GM12801 (cell line): ENCODE results near the gene HOXC5.

Source experiments
- TF ChIP-seq, protein P1 (sequence below): IDR thresholded peaks from one replicate; pipeline ENCODE4 v1.5.1; 2011; ENCODE audit warnings: control low read depth; ENCODE audit not compliant: insufficient read length; ENCODE audit errors: extremely low read depth

The HOXC5 gene

DNA sequence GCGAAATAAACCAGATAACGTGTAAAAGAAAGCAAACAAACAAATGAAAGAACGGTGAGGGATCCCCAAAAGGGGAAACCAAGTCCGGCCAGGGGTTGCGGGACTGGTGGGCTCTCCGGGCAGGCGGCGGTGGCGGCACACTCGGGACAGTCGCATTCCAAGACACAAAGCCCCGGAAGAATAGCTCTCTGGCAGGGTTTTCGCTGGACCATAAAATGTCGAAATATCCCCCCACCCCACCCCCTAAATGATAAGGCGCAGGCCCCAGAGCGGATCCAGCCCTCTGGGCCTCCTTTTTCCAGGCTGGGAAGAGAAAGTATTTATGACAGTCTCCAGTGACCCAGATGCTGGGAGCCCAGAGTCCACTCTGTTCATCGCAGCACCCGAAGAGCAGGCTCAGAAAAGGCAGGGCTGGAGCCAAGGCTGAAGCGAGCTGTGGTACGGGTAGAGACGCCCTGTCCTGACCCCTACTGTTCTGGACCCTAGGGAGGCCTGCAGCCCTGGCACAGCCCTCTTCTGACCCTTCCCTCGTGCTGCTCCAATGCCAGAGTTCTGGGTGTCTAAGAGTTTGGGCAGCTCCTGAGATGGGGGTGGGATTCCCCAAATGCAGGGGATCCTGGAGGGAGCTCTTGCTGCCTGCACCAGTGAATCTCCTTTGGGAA is 26.2 kb upstream of the HOXC5 start:
- TF ChIP-seq, protein P1, sequence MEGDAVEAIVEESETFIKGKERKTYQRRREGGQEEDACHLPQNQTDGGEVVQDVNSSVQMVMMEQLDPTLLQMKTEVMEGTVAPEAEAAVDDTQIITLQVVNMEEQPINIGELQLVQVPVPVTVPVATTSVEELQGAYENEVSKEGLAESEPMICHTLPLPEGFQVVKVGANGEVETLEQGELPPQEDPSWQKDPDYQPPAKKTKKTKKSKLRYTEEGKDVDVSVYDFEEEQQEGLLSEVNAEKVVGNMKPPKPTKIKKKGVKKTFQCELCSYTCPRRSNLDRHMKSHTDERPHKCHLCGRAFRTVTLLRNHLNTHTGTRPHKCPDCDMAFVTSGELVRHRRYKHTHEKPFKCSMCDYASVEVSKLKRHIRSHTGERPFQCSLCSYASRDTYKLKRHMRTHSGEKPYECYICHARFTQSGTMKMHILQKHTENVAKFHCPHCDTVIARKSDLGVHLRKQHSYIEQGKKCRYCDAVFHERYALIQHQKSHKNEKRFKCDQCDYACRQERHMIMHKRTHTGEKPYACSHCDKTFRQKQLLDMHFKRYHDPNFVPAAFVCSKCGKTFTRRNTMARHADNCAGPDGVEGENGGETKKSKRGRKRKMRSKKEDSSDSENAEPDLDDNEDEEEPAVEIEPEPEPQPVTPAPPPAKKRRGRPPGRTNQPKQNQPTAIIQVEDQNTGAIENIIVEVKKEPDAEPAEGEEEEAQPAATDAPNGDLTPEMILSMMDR = no peak

DNA sequence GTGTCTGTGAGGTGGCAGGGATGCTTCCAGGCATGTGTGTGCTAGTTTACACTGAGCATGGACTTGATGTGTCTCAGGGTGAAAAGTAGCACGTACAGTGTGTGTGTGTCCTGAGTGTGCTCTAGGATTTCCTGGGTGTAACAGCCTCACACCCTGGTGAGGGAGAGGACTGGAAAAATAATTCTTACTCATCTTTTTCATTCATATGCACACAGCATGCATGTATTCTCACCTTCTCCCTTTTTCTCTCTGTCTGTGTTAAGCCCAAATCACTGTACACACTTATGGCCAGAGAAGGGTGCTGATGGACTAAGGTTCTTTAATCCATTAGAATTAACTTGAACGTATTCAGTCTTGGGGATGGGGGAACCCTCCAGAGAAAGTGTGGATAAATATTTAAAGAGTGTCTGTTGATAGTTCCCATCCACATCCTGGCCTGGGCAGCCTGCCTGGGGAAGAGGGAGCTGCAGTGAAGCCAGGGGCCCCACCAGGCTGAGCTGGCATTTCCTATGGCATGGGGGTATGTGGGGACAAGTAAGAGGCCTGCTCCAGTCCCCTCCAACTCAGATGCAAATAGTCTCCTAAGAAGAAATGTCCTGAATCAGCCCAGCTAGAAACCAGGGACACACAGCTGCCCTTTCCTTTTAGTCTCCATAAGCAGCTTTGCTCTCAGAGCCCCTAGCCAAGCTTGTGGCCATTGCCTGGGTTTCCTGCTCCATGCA is 25.2 kb upstream of the HOXC5 start:
- TF ChIP-seq, protein P1 = no peak

DNA sequence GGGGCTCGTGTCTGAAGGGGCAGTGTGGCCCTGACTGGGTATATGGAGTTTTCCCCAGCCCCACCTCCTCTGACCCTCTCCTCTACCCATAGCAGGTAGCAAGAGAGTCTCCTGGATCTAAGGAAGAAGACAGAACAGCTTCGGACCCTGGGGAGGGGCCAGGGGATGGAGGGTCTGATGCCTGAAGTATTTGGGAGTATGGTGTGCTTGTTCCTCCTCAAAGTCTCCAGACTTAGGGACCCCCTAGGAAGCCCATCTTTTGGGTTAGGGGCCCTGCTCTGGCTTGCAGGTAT is 24.6 kb upstream of the HOXC5 start:
- TF ChIP-seq, protein P1 = no peak

DNA sequence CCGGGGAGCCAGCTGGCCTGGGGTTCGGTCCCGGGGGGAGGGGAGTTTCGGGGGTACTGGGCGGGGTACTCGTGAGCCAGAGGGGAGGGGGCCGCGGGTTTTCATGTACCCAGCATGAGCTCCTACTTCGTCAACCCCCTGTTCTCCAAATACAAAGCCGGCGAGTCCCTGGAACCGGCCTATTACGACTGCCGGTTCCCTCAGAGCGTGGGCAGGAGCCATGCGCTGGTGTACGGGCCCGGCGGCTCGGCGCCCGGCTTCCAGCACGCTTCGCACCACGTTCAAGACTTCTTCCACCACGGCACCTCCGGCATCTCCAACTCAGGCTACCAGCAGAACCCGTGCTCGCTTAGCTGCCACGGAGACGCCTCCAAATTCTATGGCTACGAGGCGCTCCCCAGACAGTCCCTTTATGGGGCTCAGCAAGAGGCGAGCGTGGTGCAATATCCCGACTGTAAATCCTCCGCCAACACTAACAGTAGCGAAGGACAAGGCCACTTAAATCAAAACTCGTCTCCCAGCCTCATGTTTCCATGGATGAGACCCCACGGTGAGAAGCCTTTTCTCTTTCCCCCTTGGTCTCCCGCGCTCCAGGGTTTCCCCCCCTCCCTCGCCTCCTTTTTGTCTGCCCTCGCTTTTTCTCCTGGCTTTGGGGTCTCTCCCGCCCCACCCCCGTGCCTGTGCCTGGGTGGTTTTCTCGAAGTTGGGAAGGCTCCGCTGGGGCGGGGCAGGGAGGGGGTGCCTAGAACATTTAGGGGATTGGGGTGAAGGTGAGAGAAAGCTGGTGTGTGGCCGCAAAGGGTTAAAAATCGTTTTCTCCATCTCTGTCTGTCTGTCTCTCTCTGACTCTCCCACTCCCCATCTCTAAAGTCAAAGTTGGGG is 23.4 kb upstream of the HOXC5 start:
- TF ChIP-seq, protein P1 = no peak

DNA sequence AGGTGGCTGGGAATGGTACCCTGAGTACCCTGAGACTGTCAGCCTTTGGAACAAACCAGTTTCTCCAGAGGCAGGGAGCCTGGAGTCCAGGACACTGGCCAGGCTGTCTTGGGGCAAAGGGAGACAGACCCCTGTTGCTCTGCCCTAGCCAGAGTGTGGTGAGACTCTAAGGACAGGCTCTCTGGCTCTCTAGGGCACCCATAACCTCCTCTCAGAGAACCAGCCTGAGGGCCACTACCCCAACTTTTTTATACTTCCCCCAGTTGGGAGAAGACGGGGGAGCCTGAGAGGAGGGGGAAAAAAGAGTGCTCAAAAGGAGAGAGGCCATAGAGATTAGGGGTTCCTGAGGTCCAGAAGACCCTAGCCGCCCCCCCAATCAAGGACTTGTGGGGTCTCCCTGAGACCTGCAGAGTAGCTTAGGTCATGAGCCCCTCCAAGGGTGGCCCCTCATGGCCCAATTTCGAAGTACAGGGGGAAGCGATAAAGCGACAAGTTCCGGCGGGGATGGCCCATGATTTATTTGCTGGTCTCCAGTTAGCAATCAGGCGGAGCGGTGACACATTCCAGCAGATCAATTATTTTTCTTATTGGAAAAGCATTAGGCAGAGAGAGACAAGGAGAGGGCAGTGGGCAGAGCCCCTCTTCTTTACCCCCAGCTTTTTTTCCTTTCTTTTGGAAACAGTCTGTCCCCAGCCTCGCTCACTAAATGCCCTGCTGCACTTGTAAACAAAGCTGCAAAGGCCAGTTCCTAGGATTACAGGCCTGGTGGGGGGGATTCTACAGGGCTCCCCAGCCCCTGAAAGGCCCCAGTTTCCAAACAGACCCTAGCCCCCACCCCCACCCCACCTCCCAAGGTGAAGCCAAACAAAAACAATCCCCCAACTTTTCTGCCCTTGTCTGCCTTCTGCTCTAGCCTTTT is 22.5 kb upstream of the HOXC5 start:
- TF ChIP-seq, protein P1 = no peak

DNA sequence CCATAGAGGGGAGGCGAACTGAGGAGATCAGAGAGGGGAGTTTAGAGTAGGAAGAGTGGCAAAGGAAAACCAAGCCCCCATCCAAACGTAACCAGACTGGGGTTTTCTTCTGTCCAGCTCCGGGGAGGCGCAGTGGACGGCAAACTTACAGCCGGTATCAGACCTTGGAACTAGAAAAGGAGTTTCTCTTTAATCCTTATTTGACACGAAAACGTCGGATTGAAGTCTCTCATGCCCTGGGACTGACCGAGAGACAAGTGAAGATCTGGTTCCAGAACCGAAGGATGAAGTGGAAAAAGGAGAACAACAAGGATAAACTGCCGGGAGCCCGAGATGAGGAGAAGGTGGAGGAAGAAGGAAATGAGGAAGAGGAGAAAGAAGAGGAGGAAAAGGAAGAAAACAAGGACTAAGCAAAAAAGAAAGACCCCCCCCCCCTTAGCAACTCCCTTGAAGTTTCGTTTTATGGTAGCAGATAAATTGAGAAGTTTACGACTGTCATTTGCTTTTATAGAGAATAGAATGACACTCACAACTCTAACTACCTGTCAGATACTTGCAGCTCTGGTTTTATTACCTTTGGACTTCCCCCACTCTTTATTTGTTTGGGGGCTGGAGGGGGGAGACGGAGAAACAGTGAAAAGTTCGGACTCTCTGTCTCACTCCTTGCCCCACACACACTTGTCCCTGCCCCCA is 21.7 kb upstream of the HOXC5 start:
- TF ChIP-seq, protein P1 = no peak
